ENCODE measurements around the gene EIF4G1. TPM values are rescaled to one million over a fixed set of nuclear protein-coding genes. Genes with fewer than 3 reads are reported as not detected.

Gene EIF4G1
- total RNA-seq, 1 experiment from 2014 or later, result 532 TPM

- TF ChIP-seq, protein P1, sequence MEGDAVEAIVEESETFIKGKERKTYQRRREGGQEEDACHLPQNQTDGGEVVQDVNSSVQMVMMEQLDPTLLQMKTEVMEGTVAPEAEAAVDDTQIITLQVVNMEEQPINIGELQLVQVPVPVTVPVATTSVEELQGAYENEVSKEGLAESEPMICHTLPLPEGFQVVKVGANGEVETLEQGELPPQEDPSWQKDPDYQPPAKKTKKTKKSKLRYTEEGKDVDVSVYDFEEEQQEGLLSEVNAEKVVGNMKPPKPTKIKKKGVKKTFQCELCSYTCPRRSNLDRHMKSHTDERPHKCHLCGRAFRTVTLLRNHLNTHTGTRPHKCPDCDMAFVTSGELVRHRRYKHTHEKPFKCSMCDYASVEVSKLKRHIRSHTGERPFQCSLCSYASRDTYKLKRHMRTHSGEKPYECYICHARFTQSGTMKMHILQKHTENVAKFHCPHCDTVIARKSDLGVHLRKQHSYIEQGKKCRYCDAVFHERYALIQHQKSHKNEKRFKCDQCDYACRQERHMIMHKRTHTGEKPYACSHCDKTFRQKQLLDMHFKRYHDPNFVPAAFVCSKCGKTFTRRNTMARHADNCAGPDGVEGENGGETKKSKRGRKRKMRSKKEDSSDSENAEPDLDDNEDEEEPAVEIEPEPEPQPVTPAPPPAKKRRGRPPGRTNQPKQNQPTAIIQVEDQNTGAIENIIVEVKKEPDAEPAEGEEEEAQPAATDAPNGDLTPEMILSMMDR (conservative IDR thresholded peaks at IDR 0.05), result no peak
- Mint-ChIP-seq H3K4me1 (peaks cover 38 to 41% of the 10 kb centered on the region in 2 experiments), H3K9me3 (peaks cover 0 to 3% of the 10 kb centered on the region in 2 experiments; a peak in 2 of 5 replicates), H3K36me3 (ENCODE audit: insufficient read depth in 1 of 3, low read depth in 3 of 3) (no peaks in the 10 kb centered on the region), H3K4me3 (peak overlapping the region; percentile 36 to 58; a peak in 1 of 5 replicates), H3K27ac (no peak overlapping the region), H3K27me3 (ENCODE audit: low read depth) (peaks cover 78% of the 10 kb centered on the region)
- Histone ChIP-seq H2AFZ (ENCODE audit: low read length) (no peak overlapping the region), H3K79me1 (ENCODE audit: insufficient read depth, low read depth, low read length, poor library complexity, severe bottlenecking) (no peaks in the 10 kb centered on the region), H3K27me3 (ENCODE audit: insufficient read depth, low read length) (peaks cover 29% of the 10 kb centered on the region), H2BK20ac (ENCODE audit: low read depth, low read length, poor library complexity, severe bottlenecking) (no peak overlapping the region), H3K9ac (ENCODE audit: extremely low read depth, insufficient read length, low read length) (no peak overlapping the region), H4K8ac (replicated peaks; ENCODE audit: insufficient read length, low read depth, low read length) (no peak overlapping the region), H4K91ac (ENCODE audit: insufficient read length, low read depth, low read length) (no peak overlapping the region), H2BK120ac (ENCODE audit: low read depth, low read length, poor library complexity, severe bottlenecking) (no peak overlapping the region), H4K20me1 (ENCODE audit: control insufficient read depth, insufficient read depth, insufficient read length) (peaks cover 2% of the 10 kb centered on the region), H4K5ac (ENCODE audit: insufficient read length, low read depth, low read length) (no peak overlapping the region), H3T11ph (ENCODE audit: low read length) (no peak overlapping the region), H2AK5ac (ENCODE audit: insufficient read length, low read length) (no peak overlapping the region), H3K4ac (ENCODE audit: low read depth, low read length) (no peak overlapping the region), H2BK5ac (ENCODE audit: insufficient read length, low read length) (no peak overlapping the region), H3K4me1 (ENCODE audit: insufficient read depth, low read length) (peaks cover 9% of the 10 kb centered on the region; the same call in 1 of the 2 replicates), H2BK12ac (ENCODE audit: insufficient read length, low read depth, low read length) (no peak overlapping the region), H3K4me2 (ENCODE audit: insufficient read depth, insufficient read length, low read length) (no peak overlapping the region), H3K9me3 (ENCODE audit: control insufficient read depth, low read depth, low read length) (no peaks in the 10 kb centered on the region), H3K27ac (ENCODE audit: insufficient read length, low read depth, low read length) (no peak overlapping the region), H3K23me2 (ENCODE audit: insufficient read length, low read depth, low read length, poor library complexity, severe bottlenecking) (peaks cover 9% of the 10 kb centered on the region), H3K18ac (ENCODE audit: insufficient read length, low read depth, low read length) (no peak overlapping the region), H2BK15ac (ENCODE audit: low read depth, low read length) (no peak overlapping the region), H3K79me2 (ENCODE audit: insufficient read depth, low read length) (no peaks in the 10 kb centered on the region), H3K14ac (ENCODE audit: insufficient read depth, low read length) (no peak overlapping the region), H3K23ac (ENCODE audit: insufficient read length, low read depth, low read length) (no peak overlapping the region), H3K56ac (ENCODE audit: insufficient read length, low read depth, low read length) (no peak overlapping the region)
- no peak for DNase-seq
- WGBS (ENCODE audit: extremely low coverage, insufficient read length, low lambda C conversion rate), result no CpG with 5 or more reads among the region's 5 CpGs
These were observed 63.0 kb downstream of the EIF4G1 start for GRCh38 chr3:184377374-184377773.
